HEK293 (cell line): ENCODE measurements around the gene PCDHGA9.
A peak's percentile ranks its signal among the peaks of the same experiment; 100 is the strongest.
"Not testable (repeated sequence)": the region's sequence is repeated elsewhere in the genome, so short reads cannot be mapped to it uniquely, and the experiment has no call there.

Experiments
- CTCF ChIA-PET: fragments of 350-600 bp; formaldehyde crosslinking; extraction: SDS; loops from one replicate; lab custom pipeline; 2021; ENCODE audit warnings: antibody characterized with exemption; lab: Yijun Ruan, JAX
- POLR2A ChIA-PET: fragments of 300-600 bp; formaldehyde crosslinking; extraction: SDS; loops from one replicate; lab custom pipeline; 2020; ENCODE audit warnings: antibody characterized with exemption, inconsistent platforms; lab: Yijun Ruan, JAX
- H3K27ac ChIP-seq: fragments of 200-500 bp; sonication (Bioruptor generic); 2 replicates; pipeline ENCODE4 v1.5.1; 2014; ENCODE audit warnings: low read depth, low read length, control low read depth, inconsistent platforms; ENCODE audit errors: extremely low read depth
- H3K36me3 ChIP-seq, 2 experiments: fragments of 200-500 bp in 1 of 2; sonication (Bioruptor generic) in 1 of 2; 1 replicate in 1 of 2; 2 replicates in 1 of 2; pipeline ENCODE4 v1.5.1; 2014 to 2017; ENCODE audit warnings: inconsistent platforms in 2 of 2, low read length in 2 of 2; ENCODE audit not compliant: control insufficient read depth in 2 of 2, insufficient read depth in 1 of 2
- H3K4me1 ChIP-seq: fragments of 200-500 bp; sonication (Bioruptor generic); 2 replicates; pipeline ENCODE4 v1.5.1; 2014; ENCODE audit warnings: mild to moderate bottlenecking, low read length, inconsistent platforms; ENCODE audit not compliant: control insufficient read depth, insufficient read depth
- H3K4me3 ChIP-seq: 2 replicates; pipeline ENCODE4 v1.5.1; 2011; ENCODE audit warnings: low read depth, mild to moderate bottlenecking, control low read depth, low read length, moderate library complexity
- H3K9me3 ChIP-seq: fragments of 200-500 bp; sonication (Bioruptor generic); 2 replicates; pipeline ENCODE4 v1.5.1; 2014; ENCODE audit warnings: low read depth, low read length, inconsistent platforms; ENCODE audit not compliant: control insufficient read depth, insufficient read depth
- CTCF ChIP-seq: fragments of 450-650 bp; formaldehyde crosslinking; IDR thresholded peaks from 2 replicates; pipeline ENCODE4 v1.5.1; 2016; ENCODE audit warnings: missing biosample characterization, missing genetic modification characterization
- MEIS1 ChIP-seq: sonication (generic); formaldehyde crosslinking; IDR thresholded peaks from 2 replicates; pipeline ENCODE4 v1.8.1; 2022; ENCODE audit warnings: missing genetic modification reagents, mild to moderate bottlenecking, borderline replicate concordance
- OSR2 ChIP-seq: fragments of 450-650 bp; formaldehyde crosslinking; IDR thresholded peaks from 2 replicates; pipeline ENCODE4 v1.5.1; 2016; ENCODE audit warnings: missing biosample characterization, missing genetic modification characterization
- OVOL3 ChIP-seq: fragments of 450-650 bp; formaldehyde crosslinking; IDR thresholded peaks from 2 replicates; pipeline ENCODE4 v1.5.1; 2016; ENCODE audit warnings: missing biosample characterization, missing genetic modification characterization
- ZFP41 ChIP-seq: fragments of 450-650 bp; formaldehyde crosslinking; IDR thresholded peaks from 2 replicates; pipeline ENCODE4 v1.5.1; 2016; ENCODE audit warnings: missing biosample characterization, missing genetic modification characterization, borderline replicate concordance
- ZNF133 ChIP-seq: fragments of 450-650 bp; formaldehyde crosslinking; IDR thresholded peaks from 2 replicates; pipeline ENCODE4 v1.5.1; 2016; ENCODE audit warnings: missing biosample characterization, missing genetic modification characterization
- ZNF174 ChIP-seq: fragments of 450-650 bp; formaldehyde crosslinking; IDR thresholded peaks from 2 replicates; pipeline ENCODE4 v1.5.0; 2017; ENCODE audit warnings: missing biosample characterization, mild to moderate bottlenecking, missing genetic modification characterization
- ZNF175 ChIP-seq: fragments of 450-650 bp; formaldehyde crosslinking; IDR thresholded peaks from 2 replicates; pipeline ENCODE4 v1.5.1; 2016; ENCODE audit warnings: missing biosample characterization, missing genetic modification characterization
- ZNF221 ChIP-seq: fragments of 450-650 bp; formaldehyde crosslinking; IDR thresholded peaks from 2 replicates; pipeline ENCODE4 v1.5.1; 2017; ENCODE audit warnings: missing biosample characterization, missing genetic modification characterization, borderline replicate concordance
- ZNF391 ChIP-seq: fragments of 450-650 bp; formaldehyde crosslinking; IDR thresholded peaks from 2 replicates; pipeline ENCODE4 v1.5.1; 2016; ENCODE audit warnings: low read depth, missing biosample characterization, missing genetic modification characterization, borderline replicate concordance
- ZNF501 ChIP-seq: fragments of 450-650 bp; formaldehyde crosslinking; IDR thresholded peaks from 2 replicates; pipeline ENCODE4 v1.5.1; 2016; ENCODE audit warnings: missing biosample characterization, missing genetic modification characterization
- ZNF514 ChIP-seq: fragments of 450-650 bp; formaldehyde crosslinking; IDR thresholded peaks from 2 replicates; pipeline ENCODE4 v1.5.1; 2016; ENCODE audit warnings: missing biosample characterization, missing genetic modification characterization
- ZNF518A ChIP-seq: fragments of 450-650 bp; formaldehyde crosslinking; conservative IDR thresholded peaks from 2 replicates; pipeline ENCODE4 v1.5.1; 2016; ENCODE audit warnings: low read depth, missing biosample characterization, missing genetic modification characterization
- ZNF610 ChIP-seq: fragments of 450-650 bp; formaldehyde crosslinking; IDR thresholded peaks from 2 replicates; pipeline ENCODE4 v1.5.1; 2016; ENCODE audit warnings: missing biosample characterization, missing genetic modification characterization, borderline replicate concordance
- ZNF654 ChIP-seq: fragments of 450-650 bp; formaldehyde crosslinking; IDR thresholded peaks from 2 replicates; pipeline ENCODE4 v1.5.1; 2016; ENCODE audit warnings: low read depth, missing biosample characterization, missing genetic modification characterization
- ZNF776 ChIP-seq: fragments of 450-650 bp; formaldehyde crosslinking; IDR thresholded peaks from 2 replicates; pipeline ENCODE4 v1.5.0; 2017; ENCODE audit warnings: missing biosample characterization, missing genetic modification characterization, borderline replicate concordance
- TF ChIP-seq, protein P1 (sequence below): fragments of 450-650 bp; formaldehyde crosslinking; IDR thresholded peaks from 2 replicates; pipeline ENCODE4 v1.5.1; 2016; ENCODE audit warnings: missing biosample characterization, missing genetic modification characterization
- TF ChIP-seq, protein P2 (sequence below): fragments of 450-650 bp; formaldehyde crosslinking; IDR thresholded peaks from 2 replicates; pipeline ENCODE4 v1.5.1; 2017; ENCODE audit warnings: missing biosample characterization, missing genetic modification characterization

The PCDHGA9 gene

GRCh38 chr5:141374627-141375026 is 28.0 kb upstream of the PCDHGA9 start:
- TF ChIP-seq ZFP41 (no peak), ZNF175 (no peak), MEIS1 (CRISPR knock-in tag) (no peak), ZNF391 (tag by site-specific recombination) (no peak), ZNF501 (tag by site-specific recombination) (no peak), ZNF174 (tag by site-specific recombination) (no peak), OVOL3 (tag by site-specific recombination) (no peak), ZNF133 (tag by site-specific recombination) (no peak)
- TF ChIP-seq, protein P1, sequence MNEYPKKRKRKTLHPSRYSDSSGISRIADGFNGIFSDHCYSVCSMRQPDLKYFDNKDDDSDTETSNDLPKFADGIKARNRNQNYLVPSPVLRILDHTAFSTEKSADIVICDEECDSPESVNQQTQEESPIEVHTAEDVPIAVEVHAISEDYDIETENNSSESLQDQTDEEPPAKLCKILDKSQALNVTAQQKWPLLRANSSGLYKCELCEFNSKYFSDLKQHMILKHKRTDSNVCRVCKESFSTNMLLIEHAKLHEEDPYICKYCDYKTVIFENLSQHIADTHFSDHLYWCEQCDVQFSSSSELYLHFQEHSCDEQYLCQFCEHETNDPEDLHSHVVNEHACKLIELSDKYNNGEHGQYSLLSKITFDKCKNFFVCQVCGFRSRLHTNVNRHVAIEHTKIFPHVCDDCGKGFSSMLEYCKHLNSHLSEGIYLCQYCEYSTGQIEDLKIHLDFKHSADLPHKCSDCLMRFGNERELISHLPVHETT (tag by site-specific recombination): no peak
- TF ChIP-seq, all 188 proteins: peak for 0
- Histone ChIP-seq H3K9me3 (no peaks in the 10 kb centered on the region; the same call in 1 of the 2 replicates), H3K4me3 (no peak overlapping the region), H3K27ac (no peak overlapping the region), H3K36me3 (no peaks in the 10 kb centered on the region), H3K4me1 (no peaks in the 10 kb centered on the region)
- ChIA-PET POLR2A (no interaction called here), CTCF (interaction anchor here (0.6 to 3.3 kb wide), 15 partner anchors 13 to 1614 kb away, joined by 3 to 14 read pairs (median 4); partner anchors contain the start of genes PCDHB11, PCDHB15, PCDHGA11 and PCDHGA8)

GRCh38 chr5:141375444-141376155 is 27.0 kb upstream of the PCDHGA9 start:
- H3K36me3 ChIP-seq, POLR2A ChIA-PET, H3K9me3 ChIP-seq, H3K4me1 ChIP-seq, H3K27ac ChIP-seq, H3K4me3 ChIP-seq: not testable (repeated sequence)
- CTCF ChIA-PET: interaction anchor here (0.7 to 3.3 kb wide), 4 partner anchors 22 to 188 kb away, joined by 3 to 11 read pairs (median 8); partner anchors contain the start of gene PCDHGB5

GRCh38 chr5:141382469-141383294 is 19.9 kb upstream of the PCDHGA9 start, which contains the start of gene PCDHGA7:
PCDHGA7 (plus strand) TSS chr5:141382742; CDS start chr5:141382900, 158 bp downstream.
- Histone ChIP-seq H3K9me3 (no peaks in the 10 kb centered on the region), H3K4me3 (peak within 1 kb of the TSS; percentile 40), H3K4me1 (no peaks in the 10 kb centered on the region), H3K36me3 (no peaks in the 10 kb centered on the region), H3K27ac (no peak within 1 kb of the TSS)
- POLR2A ChIA-PET: no interaction called here
- CTCF ChIA-PET: interaction anchor here (0.6 to 1.7 kb wide), 11 partner anchors 9 to 513 kb away, joined by 3 to 8 read pairs (median 4); partner anchors contain the start of genes PCDHGA3, PCDHGA8 and PCDHGB5
- TF ChIP-seq ZNF221 (no peak), ZNF776 (tag by site-specific recombination) (no peak), ZNF133 (tag by site-specific recombination) (no peak), ZNF514 (tag by site-specific recombination) (no peak), CTCF (no peak), ZNF610 (tag by site-specific recombination) (no peak), OSR2 (tag by site-specific recombination) (no peak), ZNF654 (tag by site-specific recombination) (no peak), ZNF518A (no peak)
- TF ChIP-seq, protein P2, sequence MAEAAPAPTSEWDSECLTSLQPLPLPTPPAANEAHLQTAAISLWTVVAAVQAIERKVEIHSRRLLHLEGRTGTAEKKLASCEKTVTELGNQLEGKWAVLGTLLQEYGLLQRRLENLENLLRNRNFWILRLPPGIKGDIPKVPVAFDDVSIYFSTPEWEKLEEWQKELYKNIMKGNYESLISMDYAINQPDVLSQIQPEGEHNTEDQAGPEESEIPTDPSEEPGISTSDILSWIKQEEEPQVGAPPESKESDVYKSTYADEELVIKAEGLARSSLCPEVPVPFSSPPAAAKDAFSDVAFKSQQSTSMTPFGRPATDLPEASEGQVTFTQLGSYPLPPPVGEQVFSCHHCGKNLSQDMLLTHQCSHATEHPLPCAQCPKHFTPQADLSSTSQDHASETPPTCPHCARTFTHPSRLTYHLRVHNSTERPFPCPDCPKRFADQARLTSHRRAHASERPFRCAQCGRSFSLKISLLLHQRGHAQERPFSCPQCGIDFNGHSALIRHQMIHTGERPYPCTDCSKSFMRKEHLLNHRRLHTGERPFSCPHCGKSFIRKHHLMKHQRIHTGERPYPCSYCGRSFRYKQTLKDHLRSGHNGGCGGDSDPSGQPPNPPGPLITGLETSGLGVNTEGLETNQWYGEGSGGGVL (tag by site-specific recombination): no peak
